Measurements from ENCODE around the gene LHCGR. TPM values are rescaled to one million over a fixed set of nuclear protein-coding genes. Genes with fewer than 3 reads are reported as not detected.
"Not testable (repeated sequence)": the region's sequence is repeated elsewhere in the genome, so short reads cannot be mapped to it uniquely, and the experiment has no call there.

Gene LHCGR
- polyA plus RNA-seq, 1 experiment: not detected

- Histone ChIP-seq H3K27me3 (ENCODE audit: control insufficient read depth, insufficient read depth, low read length) (no peaks in the 10 kb centered on the region), H3K36me3 (ENCODE audit: control insufficient read depth, insufficient read depth, low read length) (no peaks in the 10 kb centered on the region), H3K4me3 (ENCODE audit: low read depth, low read length) (no peak overlapping the region)
- ChIA-PET POLR2A (no interaction called here), CTCF (interaction anchor here (1.0 kb wide), 1 partner anchor 18 kb away, joined by 3 read pairs; no protein-coding TSS in a partner anchor)
- TF ChIP-seq CTCF (IDR thresholded peaks at IDR 0.05; ENCODE audit: insufficient read depth, low read depth, low read length): no peak
- no peak for DNase-seq (ENCODE audit: low read depth)
These were observed 6.0 kb downstream of the LHCGR start for GRCh38 chr2:48749291-48750127.

- CTCF ChIA-PET: no interaction called here
- DNase-seq (ENCODE audit: low read depth): no peak
- TF ChIP-seq CTCF (IDR thresholded peaks at IDR 0.05; ENCODE audit: insufficient read depth, low read depth, low read length): no peak
- Histone ChIP-seq H3K36me3 (ENCODE audit: control insufficient read depth, insufficient read depth, low read length) (no peaks in the 10 kb centered on the region), H3K4me3 (ENCODE audit: low read depth, low read length) (no peak overlapping the region), H3K27me3 (ENCODE audit: control insufficient read depth, insufficient read depth, low read length) (no peaks in the 10 kb centered on the region)
- POLR2A ChIA-PET: no interaction called here
These were observed 8.2 kb downstream of the LHCGR start for GRCh38 chr2:48747319-48747718.

GRCh38 chr2:48739236-48739635 lies 16.3 kb downstream of the LHCGR start:
- H3K36me3 ChIP-seq (ENCODE audit: control insufficient read depth, insufficient read depth, low read length); H3K4me3 ChIP-seq (ENCODE audit: low read depth, low read length); H3K27me3 ChIP-seq (ENCODE audit: control insufficient read depth, insufficient read depth, low read length); CTCF ChIA-PET; POLR2A ChIA-PET; DNase-seq (ENCODE audit: low read depth): not testable (repeated sequence)

- no peak for TF ChIP-seq CTCF (IDR thresholded peaks at IDR 0.05; ENCODE audit: insufficient read depth, low read depth, low read length)
- CTCF ChIA-PET: no interaction called here
- Histone ChIP-seq H3K27me3 (ENCODE audit: control insufficient read depth, insufficient read depth, low read length) (no peaks in the 10 kb centered on the region), H3K4me3 (ENCODE audit: low read depth, low read length) (no peak overlapping the region), H3K36me3 (ENCODE audit: control insufficient read depth, insufficient read depth, low read length) (no peaks in the 10 kb centered on the region)
- POLR2A ChIA-PET: no interaction called here
- peak; percentile 12 for DNase-seq (ENCODE audit: low read depth)
These were observed 16.7 kb downstream of the LHCGR start for GRCh38 chr2:48738806-48739205.

- TF ChIP-seq CTCF (IDR thresholded peaks at IDR 0.05; ENCODE audit: insufficient read depth, low read depth, low read length): no peak
- no peaks in the 10 kb centered on the region for H3K27me3 ChIP-seq (ENCODE audit: control insufficient read depth, insufficient read depth, low read length)
- H3K4me3 ChIP-seq (ENCODE audit: low read depth, low read length): no peak overlapping the region
- DNase-seq (ENCODE audit: low read depth): no peak
- no peaks in the 10 kb centered on the region for H3K36me3 ChIP-seq (ENCODE audit: control insufficient read depth, insufficient read depth, low read length)
- ChIA-PET CTCF (interaction anchor here (2.0 kb wide), 1 partner anchor 9 kb away, joined by 5 read pairs; no protein-coding TSS in a partner anchor), POLR2A (no interaction called here)
These were observed 19.3 kb downstream of the LHCGR start for GRCh38 chr2:48736251-48736650.
